HL-60 (cell line): ENCODE measurements around the gene PITPNB.

Experiments used
- CTCF ChIP-seq: IDR thresholded peaks from one replicate; pipeline ENCODE4 v1.5.1; 2011; ENCODE audit warnings: low read length, control low read depth, inconsistent platforms; ENCODE audit not compliant: insufficient read depth
- POLR2AphosphoS5 ChIP-seq: IDR thresholded peaks from 2 replicates; pipeline ENCODE4 v1.6.1; 2012; ENCODE audit warnings: low read depth
- REST ChIP-seq: IDR thresholded peaks from 2 replicates; pipeline ENCODE4 v1.6.1; 2012; ENCODE audit warnings: low read depth; ENCODE audit not compliant: insufficient replicate concordance
- SPI1 ChIP-seq: IDR thresholded peaks from 2 replicates; pipeline ENCODE4 v1.6.1; 2012; ENCODE audit warnings: low read depth, mild to moderate bottlenecking, borderline replicate concordance

- TF ChIP-seq POLR2AphosphoS5: no peak
- TF ChIP-seq CTCF: no peak
- TF ChIP-seq SPI1: no peak
- TF ChIP-seq REST: no peak
Measured at GRCh38 chr22:27843441-27843840, 75.6 kb downstream of the PITPNB start.
